Islet precursor cell (in vitro differentiated cells): ENCODE measurements around the gene ZNF683.
"Not testable (repeated sequence)": the region's sequence is repeated elsewhere in the genome, so short reads cannot be mapped to it uniquely, and the experiment has no call there.

Experiments
- DNase-seq: peaks from one replicate; pipeline ENCODE4 v3.0.0-alpha.2; 2018

Gene ZNF683

GRCh38 chr1:26384076-26384475 is 11.5 kb upstream of the ZNF683 start:
- DNase-seq, result no peak

GRCh38 chr1:26378879-26379251 is 6.3 kb upstream of the ZNF683 start:
- no peak for DNase-seq

GRCh38 chr1:26378088-26378878 is 5.7 kb upstream of the ZNF683 start:
- no peak for DNase-seq

GRCh38 chr1:26376050-26376449 is 3.5 kb upstream of the ZNF683 start:
- no peak for DNase-seq

GRCh38 chr1:26375081-26375480 is 2.5 kb upstream of the ZNF683 start:
- no peak for DNase-seq

GRCh38 chr1:26374361-26374760 is 1.8 kb upstream of the ZNF683 start:
- not testable (repeated sequence) for DNase-seq

- no peak for DNase-seq
These were observed 1.2 kb upstream of the ZNF683 start for GRCh38 chr1:26373789-26374188.

GRCh38 chr1:26373281-26373680 is 731 bp upstream of the ZNF683 start:
- no peak for DNase-seq

- DNase-seq, result no peak
These were observed 511 bp downstream of the ZNF683 start for GRCh38 chr1:26372039-26372438.

- DNase-seq, result no peak
These were observed 1.8 kb downstream of the ZNF683 start for GRCh38 chr1:26370591-26371382.

- no peak for DNase-seq
These were observed 4.1 kb downstream of the ZNF683 start for GRCh38 chr1:26368486-26368885.

- DNase-seq, result no peak
These were observed 4.5 kb downstream of the ZNF683 start for GRCh38 chr1:26368006-26368405.

GRCh38 chr1:26367441-26367840 is 5.1 kb downstream of the ZNF683 start:
- DNase-seq, result no peak

GRCh38 chr1:26364956-26365355 is 7.6 kb downstream of the ZNF683 start:
- DNase-seq, result no peak

- peak; percentile 88 for DNase-seq
These were observed 8.8 kb downstream of the ZNF683 start for GRCh38 chr1:26363549-26364448.

GRCh38 chr1:26362331-26362730 is 10.2 kb downstream of the ZNF683 start:
- no peak for DNase-seq

GRCh38 chr1:26361605-26362122 is 10.9 kb downstream of the ZNF683 start:
- peak; percentile 54 for DNase-seq

GRCh38 chr1:26360807-26361604 is 11.5 kb downstream of the ZNF683 start:
- peak; percentile 47 for DNase-seq

GRCh38 chr1:26359981-26360806 is 12.4 kb downstream of the ZNF683 start:
- DNase-seq, result peak; percentile 62

- DNase-seq, result peak; percentile 84
These were observed 13.9 kb downstream of the ZNF683 start for GRCh38 chr1:26358411-26359384.
